Neural cell (in vitro differentiated cells): Measurements from ENCODE around the gene PSD2. TPM values are rescaled to one million over a fixed set of nuclear protein-coding genes. Genes with fewer than 3 reads are reported as not detected.

Experiments
- H2AFZ ChIP-seq: fragments of 200-600, 300-800 bp; sonication (generic), shearing (Covaris generic); 2 replicates; pipeline ENCODE4 v1.6.0; 2014; ENCODE audit warnings: low read depth, mild to moderate bottlenecking, antibody characterized with exemption, low read length, moderate library complexity
- H3F3A ChIP-seq: fragments of 200-600 bp; shearing (Covaris generic); 2 replicates; pipeline ENCODE4 v1.6.1; 2016; ENCODE audit warnings: mild to moderate bottlenecking, moderate library complexity, mixed read lengths, antibody characterized with exemption, low read length; ENCODE audit not compliant: insufficient read depth, poor library complexity, severe bottlenecking
- H3K27ac ChIP-seq: fragments of 200-600, 300-800 bp; sonication (generic), shearing (Covaris generic); 2 replicates; pipeline ENCODE4 v1.5.1; 2014; ENCODE audit warnings: mild to moderate bottlenecking, low read length, moderate library complexity
- H3K27me3 ChIP-seq: fragments of 300-800, 200-600 bp; sonication (generic), shearing (Covaris generic); 2 replicates; pipeline ENCODE4 v1.6.0; 2014; ENCODE audit warnings: mild to moderate bottlenecking, low read depth, low read length, moderate library complexity; ENCODE audit not compliant: insufficient read depth
- H3K36me3 ChIP-seq: fragments of 300-800, 200-600 bp; sonication (generic), shearing (Covaris generic); 2 replicates; pipeline ENCODE4 v1.5.1; 2014; ENCODE audit warnings: mild to moderate bottlenecking, antibody characterized with exemption, low read length, moderate library complexity; ENCODE audit not compliant: insufficient read depth
- H3K4me2 ChIP-seq: fragments of 300-800, 200-600 bp; sonication (generic), shearing (Covaris generic); 2 replicates; pipeline ENCODE4 v1.6.0; 2014; ENCODE audit warnings: mild to moderate bottlenecking, low read length
- H3K4me3 ChIP-seq: fragments of 300-800, 200-600 bp; sonication (generic), shearing (Covaris generic); 2 replicates; pipeline ENCODE4 v1.5.1; 2014; ENCODE audit warnings: mild to moderate bottlenecking, low read length, moderate library complexity
- H3K79me2 ChIP-seq: fragments of 200-600 bp; shearing (Covaris generic); replicated peaks from 2 replicates; pipeline ENCODE4 v1.6.0; 2014; ENCODE audit warnings: mild to moderate bottlenecking, low read length, moderate library complexity; ENCODE audit not compliant: insufficient read depth
- H3K9ac ChIP-seq: fragments of 300-800, 200-600 bp; sonication (generic), shearing (Covaris generic); 2 replicates; pipeline ENCODE4 v1.6.1; 2016; ENCODE audit warnings: mild to moderate bottlenecking, low read length, mixed read lengths
- H3K9me2 ChIP-seq: fragments of 200-600 bp; shearing (Covaris generic); 2 replicates; pipeline ENCODE4 v1.6.1; 2016; ENCODE audit warnings: mild to moderate bottlenecking, low read length, mixed read lengths; ENCODE audit not compliant: insufficient read depth
- H3K9me3 ChIP-seq: fragments of 200-600, 300-800 bp; sonication (generic), shearing (Covaris generic); 2 replicates; pipeline ENCODE4 v1.6.1; 2016; ENCODE audit warnings: mild to moderate bottlenecking, mixed run types, low read length, moderate library complexity, mixed read lengths
- H4K20me1 ChIP-seq: fragments of 200-600 bp; shearing (Covaris generic); 2 replicates; pipeline ENCODE4 v1.6.1; 2016; ENCODE audit warnings: mild to moderate bottlenecking, mixed run types; ENCODE audit not compliant: insufficient read depth
- CTCF ChIP-seq: fragments of 450-650 bp; IDR thresholded peaks from 2 replicates; pipeline ENCODE4 v1.5.1; 2014; ENCODE audit warnings: antibody characterized with exemption, mild to moderate bottlenecking, moderate library complexity; ENCODE audit not compliant: poor library complexity, severe bottlenecking
- EP300 ChIP-seq: fragments of 450-650 bp; conservative IDR thresholded peaks from 2 replicates; pipeline ENCODE4 v1.6.1; 2014; ENCODE audit warnings: antibody characterized with exemption, mild to moderate bottlenecking, moderate library complexity; ENCODE audit not compliant: poor library complexity, severe bottlenecking
- EZH2 ChIP-seq: fragments of 200-600, 300-800 bp; shearing (Covaris generic), sonication (generic); IDR thresholded peaks from 2 replicates; pipeline ENCODE4 v1.6.1; 2014; ENCODE audit warnings: antibody characterized with exemption, low read length, borderline replicate concordance, mild to moderate bottlenecking; ENCODE audit not compliant: insufficient read depth, poor library complexity, severe bottlenecking
- MXI1 ChIP-seq: fragments of 450-650 bp; conservative IDR thresholded peaks from 2 replicates; pipeline ENCODE4 v1.6.1; 2014; ENCODE audit warnings: antibody characterized with exemption, mild to moderate bottlenecking; ENCODE audit not compliant: poor library complexity, severe bottlenecking
- RAD21 ChIP-seq: fragments of 450-650 bp; conservative IDR thresholded peaks from 2 replicates; pipeline ENCODE4 v1.6.1; 2014; ENCODE audit warnings: antibody characterized with exemption, mild to moderate bottlenecking, moderate library complexity
- REST ChIP-seq: IDR thresholded peaks from 2 replicates; pipeline ENCODE4 v1.6.1; 2012; ENCODE audit warnings: borderline replicate concordance
- SMC3 ChIP-seq: fragments of 450-650 bp; conservative IDR thresholded peaks from 2 replicates; pipeline ENCODE4 v1.6.1; 2014; ENCODE audit warnings: antibody characterized with exemption, mild to moderate bottlenecking, moderate library complexity; ENCODE audit not compliant: poor library complexity
- TAF1 ChIP-seq: IDR thresholded peaks from 2 replicates; pipeline ENCODE4 v1.6.1; 2012; ENCODE audit warnings: low read depth
- polyA plus RNA-seq: library from polyadenylated mRNA; depleted of rRNA; stranded (reverse); fragments of >200 nt; gene quantifications from 2 replicates; pipeline ENCODE4 v1.2.3, GENCODE V29; 2014

Gene PSD2
- polyA plus RNA-seq, 1 donor from 2014 or later = 33.4 TPM

GRCh38 chr5:139882961-139883539, 87.4 kb downstream of the PSD2 start:
- Histone ChIP-seq H4K20me1 (no peaks in the 10 kb centered on the region), H3K9me2 (no peaks in the 10 kb centered on the region), H3K36me3 (no peaks in the 10 kb centered on the region), H3K27ac (no peak overlapping the region), H3F3A (no peaks in the 10 kb centered on the region), H2AFZ (no peak overlapping the region), H3K9me3 (no peaks in the 10 kb centered on the region), H3K27me3 (no peaks in the 10 kb centered on the region), H3K4me3 (no peak overlapping the region), H3K79me2 (no peaks in the 10 kb centered on the region), H3K9ac (no peak overlapping the region), H3K4me2 (no peak overlapping the region)
- no peak for TF ChIP-seq TAF1
- no peak for TF ChIP-seq RAD21
- no peak for TF ChIP-seq REST
- TF ChIP-seq CTCF = no peak
- TF ChIP-seq MXI1 = no peak
- no peak for TF ChIP-seq EP300

GRCh38 chr5:139884144-139884543, 88.5 kb downstream of the PSD2 start:
- Histone ChIP-seq H3K27ac (no peak overlapping the region), H3K9me2 (no peaks in the 10 kb centered on the region), H3K9me3 (no peaks in the 10 kb centered on the region), H3K79me2 (no peaks in the 10 kb centered on the region), H3F3A (no peaks in the 10 kb centered on the region), H3K27me3 (no peaks in the 10 kb centered on the region), H3K4me2 (no peak overlapping the region), H4K20me1 (no peaks in the 10 kb centered on the region), H3K9ac (no peak overlapping the region), H2AFZ (no peak overlapping the region), H3K36me3 (no peaks in the 10 kb centered on the region), H3K4me3 (no peak overlapping the region)
- TF ChIP-seq MXI1 = no peak
- TF ChIP-seq CTCF = no peak
- TF ChIP-seq TAF1 = no peak
- TF ChIP-seq EZH2 = no peak
- no peak for TF ChIP-seq SMC3
- TF ChIP-seq EP300 = no peak
